Glutamatergic neuron (in vitro differentiated cells): ENCODE measurements around the gene ISX. TPM values are rescaled to one million over a fixed set of nuclear protein-coding genes. Genes with fewer than 3 reads are reported as not detected.

Experiments
- DNase-seq: peaks from one replicate; pipeline ENCODE4 v3.0.0; 2022
- H3K27ac Mint-ChIP-seq: one replicate; pipeline ENCODE4 v1.8.0; 2020; ENCODE audit warnings: mild to moderate bottlenecking, mixed read lengths, inconsistent platforms; ENCODE audit not compliant: unreplicated experiment
- H3K27me3 Mint-ChIP-seq: one replicate; pipeline ENCODE4 v1.8.0; 2020; ENCODE audit warnings: mild to moderate bottlenecking, moderate library complexity, mixed read lengths, inconsistent platforms; ENCODE audit not compliant: unreplicated experiment
- H3K36me3 Mint-ChIP-seq: one replicate; pipeline ENCODE4 v1.8.0; 2020; ENCODE audit warnings: mild to moderate bottlenecking, mixed read lengths, inconsistent platforms; ENCODE audit not compliant: unreplicated experiment
- H3K4me1 Mint-ChIP-seq: one replicate; pipeline ENCODE4 v1.8.0; 2020; ENCODE audit warnings: mild to moderate bottlenecking, low read depth, mixed read lengths, inconsistent platforms; ENCODE audit not compliant: unreplicated experiment
- H3K4me3 Mint-ChIP-seq: one replicate; pipeline ENCODE4 v1.8.0; 2020; ENCODE audit warnings: mild to moderate bottlenecking, mixed read lengths, inconsistent platforms; ENCODE audit not compliant: unreplicated experiment
- H3K9me3 Mint-ChIP-seq: one replicate; pipeline ENCODE4 v1.8.0; 2020; ENCODE audit warnings: mild to moderate bottlenecking, moderate library complexity, mixed read lengths, inconsistent platforms; ENCODE audit not compliant: unreplicated experiment
- total RNA-seq: library from RNA; stranded (reverse); fragmentation: NEBNext Ultra II Directional; extraction: Animal tissue kit (Norgen Biotek cat#: 25700); gene quantifications from one replicate; pipeline ENCODE4 v1.2.1, GENCODE V29; 2021; ENCODE audit not compliant: unreplicated experiment
- TF ChIP-seq, protein P1 (sequence below): fragments of 200-600 bp; sonication (generic); IDR thresholded peaks from one replicate; pipeline ENCODE4 v1.5.0; 2021; ENCODE audit not compliant: partially characterized antibody, unreplicated experiment

The ISX gene
- total RNA-seq, 1 donor from 2014 or later, result not detected

- TF ChIP-seq, protein P1, sequence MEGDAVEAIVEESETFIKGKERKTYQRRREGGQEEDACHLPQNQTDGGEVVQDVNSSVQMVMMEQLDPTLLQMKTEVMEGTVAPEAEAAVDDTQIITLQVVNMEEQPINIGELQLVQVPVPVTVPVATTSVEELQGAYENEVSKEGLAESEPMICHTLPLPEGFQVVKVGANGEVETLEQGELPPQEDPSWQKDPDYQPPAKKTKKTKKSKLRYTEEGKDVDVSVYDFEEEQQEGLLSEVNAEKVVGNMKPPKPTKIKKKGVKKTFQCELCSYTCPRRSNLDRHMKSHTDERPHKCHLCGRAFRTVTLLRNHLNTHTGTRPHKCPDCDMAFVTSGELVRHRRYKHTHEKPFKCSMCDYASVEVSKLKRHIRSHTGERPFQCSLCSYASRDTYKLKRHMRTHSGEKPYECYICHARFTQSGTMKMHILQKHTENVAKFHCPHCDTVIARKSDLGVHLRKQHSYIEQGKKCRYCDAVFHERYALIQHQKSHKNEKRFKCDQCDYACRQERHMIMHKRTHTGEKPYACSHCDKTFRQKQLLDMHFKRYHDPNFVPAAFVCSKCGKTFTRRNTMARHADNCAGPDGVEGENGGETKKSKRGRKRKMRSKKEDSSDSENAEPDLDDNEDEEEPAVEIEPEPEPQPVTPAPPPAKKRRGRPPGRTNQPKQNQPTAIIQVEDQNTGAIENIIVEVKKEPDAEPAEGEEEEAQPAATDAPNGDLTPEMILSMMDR, result no peak
- Mint-ChIP-seq H3K4me3 (no peak overlapping the region), H3K27ac (no peak overlapping the region), H3K4me1 (no peaks in the 10 kb centered on the region), H3K9me3 (peaks cover 3% of the 10 kb centered on the region), H3K36me3 (peaks cover 6% of the 10 kb centered on the region), H3K27me3 (peaks cover 5% of the 10 kb centered on the region)
- DNase-seq, result no peak
Measured at GRCh38 chr22:35109616-35110015, 43.7 kb downstream of the ISX start.

DNA sequence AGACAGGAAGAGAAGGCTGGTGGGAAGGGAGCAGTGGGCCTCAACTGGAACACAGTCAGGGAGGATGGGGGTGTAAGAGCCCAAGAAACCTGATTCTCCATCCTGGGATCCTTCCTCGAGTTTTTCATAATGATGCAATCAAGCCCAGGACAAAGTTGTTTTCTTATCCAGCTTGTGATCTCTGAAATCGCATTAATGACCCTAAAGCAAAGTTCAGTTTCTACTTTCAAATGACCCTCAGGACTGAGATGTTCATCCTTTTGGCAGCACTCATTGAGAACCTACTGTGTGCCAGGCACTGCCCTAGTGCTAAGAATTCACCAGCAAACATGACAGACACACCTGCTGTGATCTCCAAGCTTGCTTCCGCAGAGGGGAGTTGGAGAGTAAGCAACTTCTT, 45.3 kb downstream of the ISX start:
- no peak overlapping the region for H3K27ac Mint-ChIP-seq
- TF ChIP-seq, protein P1, result no peak
- peaks cover 6% of the 10 kb centered on the region for H3K27me3 Mint-ChIP-seq
- H3K4me3 Mint-ChIP-seq, result no peak overlapping the region
- peaks cover 6% of the 10 kb centered on the region for H3K36me3 Mint-ChIP-seq
- no peak for DNase-seq
- H3K9me3 Mint-ChIP-seq, result peaks cover 5% of the 10 kb centered on the region
- H3K4me1 Mint-ChIP-seq, result no peaks in the 10 kb centered on the region

DNA sequence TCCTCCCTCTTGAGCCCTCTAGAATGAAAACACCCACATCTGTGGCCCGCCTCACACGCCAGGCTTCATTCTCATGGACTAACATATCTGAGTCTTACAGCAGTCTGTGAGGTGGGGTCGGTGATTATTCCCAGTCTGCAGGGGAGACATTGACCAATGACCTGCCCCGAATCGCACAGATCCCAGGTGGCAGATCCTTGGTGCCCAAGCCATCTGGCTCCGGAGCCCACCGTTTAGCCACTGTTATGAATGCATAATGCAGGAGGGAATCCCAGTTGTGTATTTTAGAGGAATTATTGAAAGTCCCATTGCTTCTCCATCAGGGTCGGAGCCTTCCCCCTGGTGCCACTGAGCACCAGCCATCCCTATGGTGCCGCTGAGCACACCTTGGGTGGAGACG, 47.4 kb downstream of the ISX start:
- no peak overlapping the region for H3K4me3 Mint-ChIP-seq
- no peak for DNase-seq
- no peaks in the 10 kb centered on the region for H3K4me1 Mint-ChIP-seq
- peaks cover 5% of the 10 kb centered on the region for H3K9me3 Mint-ChIP-seq
- H3K27ac Mint-ChIP-seq, result no peak overlapping the region
- H3K36me3 Mint-ChIP-seq, result no peaks in the 10 kb centered on the region
- TF ChIP-seq, protein P1, result no peak
- peaks cover 6% of the 10 kb centered on the region for H3K27me3 Mint-ChIP-seq

DNA sequence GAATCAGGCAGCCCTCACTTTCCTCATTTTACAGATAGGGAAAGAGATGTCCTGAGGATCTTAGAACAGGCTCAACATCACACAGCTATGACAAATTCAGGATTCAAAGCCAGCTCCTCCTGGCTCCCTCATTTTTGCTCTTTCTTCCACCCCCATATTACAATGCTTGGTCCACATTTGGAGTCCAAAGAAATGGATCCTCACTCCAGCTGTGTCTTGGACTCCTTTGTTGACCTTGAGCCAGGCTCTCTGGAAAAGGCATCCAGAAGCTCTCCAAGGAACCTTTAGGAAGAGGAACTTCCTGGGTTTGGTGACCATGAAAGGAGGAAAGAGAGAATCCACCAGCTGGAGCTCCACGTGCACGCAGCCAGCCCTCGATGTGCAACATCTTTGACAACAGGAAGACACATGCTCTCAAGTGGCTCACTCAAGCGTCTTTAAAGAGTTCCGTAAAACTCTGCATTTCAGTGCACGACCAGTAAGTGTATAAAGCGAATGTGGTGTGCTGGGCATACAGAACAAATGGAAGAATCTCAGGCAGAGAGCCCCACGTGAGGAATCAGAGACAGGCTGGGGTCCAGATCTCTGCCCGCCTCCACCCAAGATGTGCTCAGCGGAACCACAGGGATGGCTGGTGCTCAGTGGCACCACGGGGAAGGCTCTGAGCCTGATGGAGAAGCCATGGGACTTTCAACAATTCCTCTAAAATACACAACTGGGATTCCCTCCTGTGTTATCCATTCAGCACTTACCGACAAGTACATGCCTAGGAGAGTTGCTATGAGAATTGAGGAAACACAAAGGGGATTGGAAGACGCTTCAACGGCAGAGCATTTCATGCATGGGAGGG, 48.4 kb downstream of the ISX start:
- no peak overlapping the region for H3K4me3 Mint-ChIP-seq
- TF ChIP-seq, protein P1, result no peak
- peaks cover 4% of the 10 kb centered on the region for H3K27me3 Mint-ChIP-seq
- H3K27ac Mint-ChIP-seq, result no peak overlapping the region
- H3K4me1 Mint-ChIP-seq, result no peaks in the 10 kb centered on the region
- no peak for DNase-seq
- H3K9me3 Mint-ChIP-seq, result peaks cover 5% of the 10 kb centered on the region
- no peaks in the 10 kb centered on the region for H3K36me3 Mint-ChIP-seq

DNA sequence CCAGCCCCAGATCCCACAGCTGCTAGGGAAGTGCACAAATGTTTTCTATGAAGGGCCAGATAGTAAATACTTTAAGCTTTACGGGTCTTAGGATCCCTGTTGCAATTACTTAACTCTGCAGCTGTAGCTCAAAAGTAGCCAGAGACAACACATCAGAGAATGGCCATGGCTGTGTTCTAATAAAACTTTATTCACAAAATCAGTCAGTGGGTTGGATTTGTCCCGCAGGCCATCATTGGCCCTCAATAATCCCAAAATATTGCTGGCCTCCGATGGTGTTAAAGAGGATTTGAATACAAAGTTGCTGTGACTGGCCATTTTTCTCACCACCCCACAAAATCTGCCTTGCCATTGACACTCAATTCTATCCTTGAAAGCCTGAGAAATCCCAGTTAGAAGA, 49.6 kb downstream of the ISX start:
- peaks cover 4% of the 10 kb centered on the region for H3K27me3 Mint-ChIP-seq
- H3K27ac Mint-ChIP-seq, result no peak overlapping the region
- H3K4me3 Mint-ChIP-seq, result no peak overlapping the region
- H3K9me3 Mint-ChIP-seq, result peaks cover 5% of the 10 kb centered on the region
- TF ChIP-seq, protein P1, result no peak
- no peaks in the 10 kb centered on the region for H3K4me1 Mint-ChIP-seq
- H3K36me3 Mint-ChIP-seq, result no peaks in the 10 kb centered on the region
- no peak for DNase-seq
